K562 (cell line): ENCODE data around the gene PRDM10. TPM values are rescaled to one million over a fixed set of nuclear protein-coding genes. Genes with fewer than 3 reads are reported as not detected.

Source experiments
- ARID1B ChIP-seq: fragments of 450-650 bp; IDR thresholded peaks from 2 replicates; pipeline ENCODE4 v1.6.1; 2016; ENCODE audit warnings: antibody characterized with exemption, mild to moderate bottlenecking, inconsistent platforms
- ARID2 ChIP-seq: fragments of 450-650 bp; IDR thresholded peaks from 2 replicates; pipeline ENCODE4 v1.6.1; 2017; ENCODE audit warnings: antibody characterized with exemption, mild to moderate bottlenecking
- CBFA2T3 ChIP-seq: fragments of 450-650 bp; IDR thresholded peaks from 2 replicates; pipeline ENCODE4 v1.6.1; 2017
- CCAR2 ChIP-seq: fragments of 200-400 bp; formaldehyde crosslinking; IDR thresholded peaks from 2 replicates; pipeline ENCODE4 v1.6.1; 2017; ENCODE audit warnings: mild to moderate bottlenecking, low read depth, low read length
- CEBPB ChIP-seq: fragments of 450-650 bp; IDR thresholded peaks from 2 replicates; pipeline ENCODE4 v1.6.1; 2016; ENCODE audit warnings: missing genetic modification characterization, missing compliant biosample characterization
- CREM ChIP-seq: IDR thresholded peaks from 2 replicates; pipeline ENCODE4 v1.6.1; 2014; ENCODE audit warnings: antibody characterized with exemption, low read depth
- EHMT2 ChIP-seq: fragments of 450-650 bp; IDR thresholded peaks from 2 replicates; pipeline ENCODE4 v1.6.1; 2018; ENCODE audit warnings: antibody characterized with exemption
- ETV1 ChIP-seq: fragments of 450-650 bp; conservative IDR thresholded peaks from 2 replicates; pipeline ENCODE4 v1.6.1; 2016; ENCODE audit warnings: missing genetic modification characterization, control low read depth, low read depth, missing compliant biosample characterization
- HDAC1 ChIP-seq, 2 experiments: fragments of 450-650 bp; IDR thresholded peaks; 2 replicates each; pipeline ENCODE4 v1.6.1; 2016 to 2017; ENCODE audit warnings: inconsistent platforms in 1 of 2, mild to moderate bottlenecking in 1 of 2, moderate library complexity in 1 of 2
- HDAC2 ChIP-seq: fragments of 450-650 bp; IDR thresholded peaks from 2 replicates; pipeline ENCODE4 v1.6.1; 2016; ENCODE audit warnings: mild to moderate bottlenecking
- KLF10 ChIP-seq: fragments of 250-450 bp; sonication (Bioruptor Pico); IDR thresholded peaks from 2 replicates; pipeline ENCODE4 v1.6.1; 2021; ENCODE audit warnings: matching md5 sums
- MAFK ChIP-seq: IDR thresholded peaks from 2 replicates; pipeline ENCODE4 v1.6.1; 2011; ENCODE audit warnings: low read length, improper control_type of control experiment
- MAX ChIP-seq: sonication (generic); formaldehyde crosslinking; IDR thresholded peaks from 2 replicates; pipeline ENCODE4 v1.9.0; 2022; ENCODE audit warnings: mild to moderate bottlenecking, missing genetic modification reagents
- MEIS2 ChIP-seq: fragments of 450-650 bp; IDR thresholded peaks from 2 replicates; pipeline ENCODE4 v1.6.1; 2014; ENCODE audit warnings: mild to moderate bottlenecking; ENCODE audit not compliant: partially characterized antibody
- NFRKB ChIP-seq: fragments of 450-650 bp; IDR thresholded peaks from 2 replicates; pipeline ENCODE4 v1.6.1; 2016; ENCODE audit warnings: low read depth
- NR2C2 ChIP-seq, 2 experiments: fragments of 200-800 bp in 1 of 2; sonication (Bioruptor generic) in 1 of 2; sonication (generic) in 1 of 2; formaldehyde crosslinking in 1 of 2; IDR thresholded peaks; 2 replicates each; pipeline versions ENCODE4 v1.6.1 to v1.8.0; 2016 to 2022; ENCODE audit warnings: mild to moderate bottlenecking in 1 of 2, missing compliant biosample characterization in 1 of 2, missing genetic modification characterization in 1 of 2, missing genetic modification reagents in 1 of 2
- POLR2H ChIP-seq: IDR thresholded peaks from 2 replicates; pipeline ENCODE4 v1.6.1; 2016; ENCODE audit warnings: missing genetic modification characterization, low read depth, mild to moderate bottlenecking, control low read depth, missing compliant biosample characterization, moderate library complexity
- RBM25 ChIP-seq: fragments of 200-400 bp; formaldehyde crosslinking; IDR thresholded peaks from 2 replicates; pipeline ENCODE4 v1.6.1; 2018; ENCODE audit warnings: low read length, low read depth, moderate library complexity; ENCODE audit not compliant: severe bottlenecking
- RCOR1 ChIP-seq, 2 experiments: IDR thresholded peaks; 2 replicates each; pipeline ENCODE4 v1.6.1; 2012; ENCODE audit warnings: low read depth in 2 of 2, low read length in 2 of 2, borderline replicate concordance in 1 of 2, improper control_type of control experiment in 1 of 2
- RHOXF2B ChIP-seq: fragments of 250-450 bp; sonication (Bioruptor Pico); conservative IDR thresholded peaks from 2 replicates; pipeline ENCODE4 v1.5.1; 2021
- SMARCA5 ChIP-seq: fragments of 450-650 bp; IDR thresholded peaks from 2 replicates; pipeline ENCODE4 v1.6.1; 2016
- THRB ChIP-seq: fragments of 450-650 bp; formaldehyde crosslinking; conservative IDR thresholded peaks from 2 replicates; pipeline ENCODE4 v1.4.0; 2022; ENCODE audit warnings: mild to moderate bottlenecking, missing genetic modification characterization
- ZNF263 ChIP-seq: sonication (generic); formaldehyde crosslinking; IDR thresholded peaks from 2 replicates; pipeline ENCODE4 v1.8.0; 2022; ENCODE audit warnings: mild to moderate bottlenecking, missing genetic modification reagents, borderline replicate concordance
- ZNF354B ChIP-seq: fragments of 250-450 bp; sonication (Bioruptor Pico); IDR thresholded peaks from 2 replicates; pipeline ENCODE4 v1.4.0; 2020
- ZNF655 ChIP-seq: fragments of 250-450 bp; sonication (Bioruptor Pico); IDR thresholded peaks from 2 replicates; pipeline ENCODE4 v1.5.0; 2021
- polyA plus RNA-seq, 8 experiments: library from polyadenylated mRNA; depleted of rRNA in 4 of 8; stranded (reverse) in 5 of 8; unstranded in 3 of 8; fragments of >200 nt; fragmentation: Nextera tagmentation in 2 of 8; fragmentation: Illumina TruSeq in 1 of 8; extraction: Ambion mirVana in 2 of 8; extraction: Trizol in 1 of 8; gene quantifications; 2 replicates each; pipeline versions ENCODE4 v1.2.1 to v1.2.3, GENCODE V29; 2011 to 2014; ENCODE audit warnings: inconsistent platforms in 1 of 8, missing spikeins in 1 of 8
- total RNA-seq, 7 experiments: library from RNA; depleted of rRNA in 6 of 7; stranded (reverse); fragments of >200 nt in 6 of 7; fragmentation: Illumina TruSeq in 2 of 7; extraction: Trizol in 2 of 7; gene quantifications; 2 replicates each; pipeline versions ENCODE4 v1.2.1 to v1.2.3, GENCODE V29; 2011 to 2021; ENCODE audit warnings: low replicate concordance in 1 of 7

PRDM10 gene
- total and polyA plus RNA-seq, 9 of the 15 experiments (the other 6 are each of a cell fraction or from before 2014, with no cell fraction given), result 0.89 to 9.3 (median 4.5) TPM

DNA sequence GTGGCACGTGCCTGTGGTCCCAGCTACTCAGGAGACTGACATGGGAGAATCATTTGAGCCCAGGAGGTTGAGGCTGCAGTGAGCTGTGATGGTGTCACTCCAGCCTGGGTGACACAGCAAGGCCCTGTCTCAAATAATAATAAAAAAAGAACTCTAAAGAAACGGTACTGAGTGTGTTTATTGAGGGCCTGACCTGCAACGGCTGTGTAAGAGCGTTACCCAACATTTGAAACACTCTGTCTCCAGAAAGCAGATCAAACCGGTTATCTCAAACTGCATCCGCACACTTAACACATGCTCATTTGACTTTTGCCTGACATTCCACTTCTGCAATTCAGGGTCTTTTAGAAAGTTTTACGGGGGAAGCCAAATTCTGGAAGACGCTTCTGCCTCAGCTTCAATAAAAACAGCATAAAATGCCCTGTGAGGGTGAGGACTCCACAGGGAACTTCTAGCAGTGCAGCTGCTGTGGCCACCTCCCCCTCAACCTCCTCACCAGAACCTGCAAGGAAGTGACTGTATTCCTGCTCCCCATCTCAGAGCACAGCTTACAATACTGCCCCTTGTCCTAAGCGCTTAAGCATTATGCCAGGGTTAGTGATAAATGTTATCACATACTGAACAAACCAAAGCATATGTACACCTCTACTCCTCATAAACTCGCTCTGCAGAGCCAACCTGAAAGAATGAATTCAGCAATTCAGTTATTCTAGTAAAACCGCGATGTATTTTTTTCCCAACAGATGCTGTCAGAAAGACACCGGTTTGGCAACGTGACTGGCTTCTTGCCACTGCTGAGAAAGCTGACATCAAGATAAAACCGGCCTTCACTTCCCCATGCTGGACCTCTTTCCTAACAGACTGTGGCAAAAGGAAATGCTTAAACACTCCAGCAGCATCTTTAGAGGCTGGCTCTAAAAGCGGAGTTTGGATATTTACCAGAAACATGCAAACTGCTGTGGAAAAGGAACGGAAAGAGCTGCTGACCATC, 52.2 kb downstream of the PRDM10 start (continued):
- TF ChIP-seq ZNF354B (CRISPR knock-in tag), result no peak
- 0 out of 2 replicates have a peak, but pooled peaks have one; percentile 13 for TF ChIP-seq NFRKB
- TF ChIP-seq MEIS2, result peak; percentile 13
- TF ChIP-seq CREM, result 0 out of 2 replicates have a peak, but pooled peaks have one; percentile 9
- 0 out of 2 replicates have a peak, but pooled peaks have one; percentile 12 for TF ChIP-seq CBFA2T3
- no peak for TF ChIP-seq CCAR2
- TF ChIP-seq NR2C2 (CRISPR knock-in tag; IDR thresholded peaks at IDR 0.05), result no peak
- 0 out of 2 replicates have a peak, but pooled peaks have one; percentile 19 for TF ChIP-seq NR2C2 (tag; IDR thresholded peaks at IDR 0.05)
- TF ChIP-seq ETV1 (tag), result 0 out of 2 replicates have a peak, but pooled peaks have one; percentile 11
- TF ChIP-seq MAFK, result peak; percentile 13; the same call in 1 of the 2 replicates
- 0 out of 4 replicates have a peak, but pooled peaks of 1 of the 2 experiments have one; percentile 18 for TF ChIP-seq HDAC1 (IDR thresholded peaks at IDR 0.05)
- TF ChIP-seq SMARCA5, result 0 out of 2 replicates have a peak, but pooled peaks have one; percentile 24
- TF ChIP-seq HDAC2, result 0 out of 2 replicates have a peak, but pooled peaks have one; percentile 32
- TF ChIP-seq MAX, result peak; percentile 41; the same call in 1 of the 2 replicates
- TF ChIP-seq RCOR1 (IDR thresholded peaks at IDR 0.05; ENCODE audit: borderline replicate concordance in 1 of 2, low read depth in 2 of 2, low read length in 2 of 2), result 0 out of 4 replicates have a peak, but pooled peaks of 1 of the 2 experiments have one; percentile 3
- TF ChIP-seq RHOXF2B (CRISPR knock-in tag), result 0 out of 2 replicates have a peak, but pooled peaks have one; percentile 26
- TF ChIP-seq POLR2H, result no peak
- TF ChIP-seq RBM25, result no peak
- TF ChIP-seq ZNF263 (CRISPR knock-in tag), result no peak
- peak; percentile 15; the same call in 1 of the 2 replicates for TF ChIP-seq ARID1B
- no peak for TF ChIP-seq THRB
- no peak for TF ChIP-seq KLF10 (CRISPR knock-in tag)
- no peak for TF ChIP-seq ARID2
- TF ChIP-seq ZNF655 (CRISPR knock-in tag), result no peak
- peak; percentile 48 for TF ChIP-seq CEBPB
- TF ChIP-seq EHMT2, result no peak; the same call in 1 of the 2 replicates
